Ovary (tissue), 3 donors: ENCODE measurements around the gene DCUN1D4.

ENCODE experiments used
- CTCF ChIP-seq, 3 donors: fragments of 450-650 bp in 2 of 3; fragments of 200-600 bp in 1 of 3; IDR thresholded peaks; one replicate each; pipeline versions ENCODE4 v1.5.1 to v1.8.0; 2016 to 2022; ENCODE audit warnings: antibody characterized with exemption in 3 of 3, mild to moderate bottlenecking in 1 of 3
- EP300 ChIP-seq: sonication (generic); formaldehyde crosslinking; IDR thresholded peaks from one replicate; pipeline ENCODE4 v1.6.1; 2017; ENCODE audit warnings: antibody characterized with exemption
- POLR2A ChIP-seq: fragments of 450-650 bp; IDR thresholded peaks from one replicate; pipeline ENCODE4 v1.6.1; 2017; ENCODE audit warnings: antibody characterized with exemption, mild to moderate bottlenecking, moderate library complexity
- donor health status: DM: no; HTN: no; CAD: no.

DNA sequence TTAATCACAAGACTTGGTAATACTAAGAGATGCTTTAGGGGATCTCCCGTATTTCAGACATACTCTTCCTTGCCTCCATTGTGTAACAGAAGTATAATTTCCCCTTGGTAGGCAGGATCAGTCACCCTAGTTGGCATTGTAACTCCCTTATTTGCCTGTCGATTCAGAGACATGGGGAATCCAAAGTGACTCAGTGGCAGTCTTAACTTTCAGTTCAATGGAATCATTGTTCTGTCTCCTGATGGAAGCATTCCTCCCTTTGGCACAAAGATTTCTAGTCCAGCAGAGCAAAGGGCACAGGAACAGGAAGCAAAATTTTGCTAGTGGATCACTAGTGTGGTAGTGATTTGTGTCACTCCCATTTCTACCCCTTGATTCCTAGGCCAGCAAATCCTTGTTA, 80.4 kb downstream of the DCUN1D4 start:
- TF ChIP-seq CTCF (IDR thresholded peaks at IDR 0.05) (no peak), EP300 (no peak), POLR2A (no peak)
